Activated CD8-positive, alpha-beta T cell treated with anti-CD3 and anti-CD28 coated beads, Interleukin-2, amount 10 ng/mL, durations not matched to agents 7 days and 5 days (primary cell): ENCODE data around the gene GLCCI1. TPM values are rescaled to one million over a fixed set of nuclear protein-coding genes. Genes with fewer than 3 reads are reported as not detected.

ENCODE experiments used
- ATAC-seq: fragments of 150-1000 bp; cut with Tn5 transposase; one replicate; pipeline ENCODE4 v1.10.0; 2021; ENCODE audit warnings: moderate library complexity
- CTCF ChIA-PET: fragments of 350-600 bp; sonication (Branson Sonifier 250); formaldehyde crosslinking; loops from one replicate; lab custom pipeline; 2021; ENCODE audit warnings: antibody characterized with exemption; lab: Charles Lee
- POLR2A ChIA-PET: fragments of 350-600 bp; sonication (Branson Sonifier 250); formaldehyde crosslinking; loops from one replicate; lab custom pipeline; 2021; ENCODE audit warnings: antibody characterized with exemption; lab: Charles Lee
- DNase-seq: peaks from one replicate; pipeline ENCODE4 v3.0.0-alpha.2; 2020
- H3K27ac Mint-ChIP-seq: one replicate; pipeline ENCODE4 v1.8.0; 2021; ENCODE audit warnings: mild to moderate bottlenecking, mixed read lengths
- H3K27me3 Mint-ChIP-seq: one replicate; pipeline ENCODE4 v1.8.0; 2021; ENCODE audit warnings: low read depth, mixed read lengths
- H3K36me3 Mint-ChIP-seq: one replicate; pipeline ENCODE4 v1.8.0; 2021; ENCODE audit warnings: low read depth, mixed read lengths
- H3K4me1 Mint-ChIP-seq: one replicate; pipeline ENCODE4 v1.8.0; 2021; ENCODE audit warnings: low read depth, mixed read lengths
- H3K4me3 Mint-ChIP-seq: one replicate; pipeline ENCODE4 v1.8.0; 2021; ENCODE audit warnings: mild to moderate bottlenecking, mixed read lengths
- H3K9me3 Mint-ChIP-seq: one replicate; pipeline ENCODE4 v1.8.0; 2022; ENCODE audit warnings: mixed read lengths; ENCODE audit not compliant: insufficient read depth
- total RNA-seq, 2 experiments: library from RNA; stranded (reverse); gene quantifications; one replicate each; pipeline ENCODE4 v1.2.3, GENCODE V29; 2021

The GLCCI1 gene
- total RNA-seq, 2 experiments from 2014 or later: 17.5 to 17.7 TPM

DNA sequence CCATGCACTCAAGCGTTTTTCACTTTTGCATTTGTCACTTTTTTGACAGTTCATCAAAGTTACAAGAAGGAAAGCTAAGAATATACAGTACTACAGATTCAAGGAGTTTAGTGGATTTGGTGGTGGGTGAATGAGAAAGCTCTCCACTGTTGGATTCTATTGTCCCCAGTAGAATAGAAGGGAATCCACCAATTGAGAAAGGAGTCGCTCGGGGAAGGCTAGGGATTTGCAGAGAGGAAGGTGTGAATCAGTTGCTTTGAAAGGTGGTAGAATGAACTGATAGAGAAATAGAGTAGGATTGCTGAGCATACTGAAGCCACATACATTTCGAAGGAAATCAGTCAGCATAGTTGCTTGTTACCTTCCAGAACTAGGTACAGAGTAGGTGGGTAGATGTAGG, 33.7 kb upstream of the GLCCI1 start:
- Mint-ChIP-seq H3K4me3 (no peak overlapping the region), H3K4me1 (peaks cover 20% of the 10 kb centered on the region)
- POLR2A ChIA-PET: interaction anchor here (1.2 kb wide), 1 partner anchor 9 kb away, joined by 3 read pairs; no protein-coding TSS in a partner anchor

DNA sequence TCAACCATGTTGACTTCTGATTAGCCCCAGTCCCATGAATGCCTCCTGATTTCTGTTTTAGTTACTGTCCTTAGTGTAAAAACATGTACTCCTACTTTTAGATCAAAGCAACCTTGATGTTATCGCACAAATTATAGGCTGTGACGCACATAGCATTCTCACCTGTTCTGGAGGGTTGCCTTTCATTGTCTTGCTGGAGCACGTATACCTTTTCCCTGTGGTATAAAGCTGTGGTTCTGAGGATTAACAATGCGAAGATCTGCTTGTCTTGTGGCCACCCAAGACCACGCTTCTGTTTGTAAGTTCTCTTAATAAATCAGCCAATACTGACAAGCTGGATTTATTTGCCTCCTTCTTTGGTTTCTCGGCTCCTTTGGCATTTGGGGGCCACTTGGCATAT, 30.1 kb upstream of the GLCCI1 start:
- H3K27me3 Mint-ChIP-seq: peaks cover 4% of the 10 kb centered on the region
- CTCF ChIA-PET: no interaction called here
- no peak overlapping the region for H3K27ac Mint-ChIP-seq
- no peak for DNase-seq
- POLR2A ChIA-PET: no interaction called here
- H3K4me1 Mint-ChIP-seq: peaks cover 27% of the 10 kb centered on the region
- ATAC-seq: no peak
- no peak overlapping the region for H3K4me3 Mint-ChIP-seq
- no peaks in the 10 kb centered on the region for H3K9me3 Mint-ChIP-seq
- H3K36me3 Mint-ChIP-seq: no peaks in the 10 kb centered on the region

More for the DNA sequence above, 33.7 kb upstream of the GLCCI1 start:
- H3K9me3 Mint-ChIP-seq: no peaks in the 10 kb centered on the region
- no peak overlapping the region for H3K27ac Mint-ChIP-seq
- DNase-seq: no peak
- ATAC-seq: no peak
- CTCF ChIA-PET: interaction anchor here (1.4 kb wide), 1 partner anchor 170 kb away, joined by 4 read pairs; no protein-coding TSS in a partner anchor
- no peaks in the 10 kb centered on the region for H3K36me3 Mint-ChIP-seq
- H3K27me3 Mint-ChIP-seq: peaks cover 4% of the 10 kb centered on the region

- no peak for ATAC-seq
- no peaks in the 10 kb centered on the region for H3K9me3 Mint-ChIP-seq
These were observed 24.6 kb upstream of the GLCCI1 start for GRCh38 chr7:7943951-7944350.

DNA sequence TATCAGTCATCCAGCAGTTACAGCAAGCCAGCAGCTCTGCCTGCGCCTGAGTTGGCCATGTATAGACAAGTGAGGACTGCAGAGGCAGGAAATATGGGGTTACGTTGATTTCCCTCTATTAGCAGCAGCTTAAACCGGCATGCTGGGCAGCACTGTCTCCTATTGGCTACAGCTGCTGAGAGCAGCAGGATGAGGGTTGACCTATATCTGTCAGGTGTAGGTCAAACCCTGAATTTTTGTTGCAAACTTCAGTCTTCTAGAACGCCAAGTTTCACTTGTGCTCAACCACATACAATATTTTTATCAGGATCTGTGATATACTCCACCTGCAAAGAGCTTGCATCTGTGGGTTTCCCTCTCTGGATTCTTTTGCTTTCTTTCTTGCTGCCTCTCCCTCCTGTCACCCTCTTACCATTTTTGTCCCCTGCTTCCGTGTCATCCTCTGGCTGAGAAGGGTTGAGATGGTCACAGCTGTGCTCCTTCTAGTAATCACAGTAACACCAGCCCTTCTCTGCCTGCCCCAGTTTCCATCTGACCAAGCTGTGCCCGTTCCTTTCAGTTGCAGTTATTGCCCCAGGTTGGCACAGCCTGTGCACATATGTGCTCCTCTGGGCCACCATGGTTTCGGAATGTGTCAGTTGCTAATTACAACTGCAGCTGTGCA, 23.8 kb upstream of the GLCCI1 start:
- Mint-ChIP-seq H3K9me3 (no peaks in the 10 kb centered on the region), H3K4me1 (peaks cover 31% of the 10 kb centered on the region), H3K27me3 (no peaks in the 10 kb centered on the region), H3K27ac (peak overlapping the region; percentile 94), H3K36me3 (no peaks in the 10 kb centered on the region), H3K4me3 (peak overlapping the region; percentile 63)
- ChIA-PET POLR2A (interaction anchor here (0.6 to 2.2 kb wide), 7 partner anchors 9 to 303 kb away, joined by 3 to 15 read pairs (median 5); partner anchors contain the start of gene GLCCI1), CTCF (interaction anchor here (1.0 to 2.4 kb wide), 15 partner anchors 8 to 273 kb away, joined by 3 to 16 read pairs (median 4); partner anchors contain the start of gene GLCCI1)
- ATAC-seq (peak; percentile 95), DNase-seq (peak; percentile 76)

More at GRCh38 chr7:7943951-7944350, 24.6 kb upstream of the GLCCI1 start:
- Mint-ChIP-seq H3K36me3 (no peaks in the 10 kb centered on the region), H3K4me3 (peak overlapping the region; percentile 63), H3K4me1 (peaks cover 31% of the 10 kb centered on the region), H3K27ac (peak overlapping the region; percentile 94), H3K27me3 (peaks cover 4% of the 10 kb centered on the region)
- CTCF ChIA-PET: interaction anchor here (1.2 to 2.4 kb wide), 9 partner anchors 12 to 274 kb away, joined by 3 to 16 read pairs (median 5); partner anchors contain the start of gene GLCCI1
- POLR2A ChIA-PET: interaction anchor here (0.7 to 2.2 kb wide), 6 partner anchors 9 to 303 kb away, joined by 3 to 15 read pairs (median 8); partner anchors contain the start of gene GLCCI1
- DNase-seq: no peak

- ChIA-PET POLR2A (no interaction called here), CTCF (interaction anchor here (2.4 kb wide), 1 partner anchor 21 kb away, joined by 16 read pairs; the partner anchor contains the start of gene GLCCI1)
- no peak for DNase-seq
- Mint-ChIP-seq H3K9me3 (peaks cover 6% of the 10 kb centered on the region), H3K4me3 (no peak overlapping the region), H3K27ac (no peak overlapping the region), H3K4me1 (peaks cover 31% of the 10 kb centered on the region), H3K27me3 (no peaks in the 10 kb centered on the region), H3K36me3 (peaks cover 10% of the 10 kb centered on the region)
- ATAC-seq: no peak
These were observed 22.1 kb upstream of the GLCCI1 start for GRCh38 chr7:7946486-7946885.

DNA sequence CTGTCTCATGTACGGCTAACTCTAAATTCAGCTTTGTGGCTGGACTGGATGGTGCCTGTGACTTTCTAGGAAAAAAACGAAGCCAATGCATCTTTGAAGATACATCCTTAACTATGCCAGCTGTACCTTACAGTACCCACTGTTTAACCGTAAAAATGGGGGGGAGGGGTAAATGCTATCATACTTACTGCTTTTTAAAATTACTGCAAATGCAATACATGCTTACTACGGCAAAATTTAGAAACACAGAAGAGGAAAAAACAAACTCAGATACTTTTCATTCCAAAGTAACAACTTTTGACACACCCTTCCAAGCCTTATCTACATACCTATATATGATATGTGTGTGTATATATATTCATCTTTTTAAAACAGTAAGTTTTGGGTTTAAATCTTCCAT, 20.4 kb upstream of the GLCCI1 start:
- no peak overlapping the region for H3K27ac Mint-ChIP-seq
- no peak for ATAC-seq
- no peak overlapping the region for H3K4me3 Mint-ChIP-seq
- H3K27me3 Mint-ChIP-seq: no peaks in the 10 kb centered on the region
- ChIA-PET POLR2A (interaction anchor here (1.2 kb wide), 1 partner anchor 22 kb away, joined by 4 read pairs; no protein-coding TSS in a partner anchor), CTCF (no interaction called here)
- DNase-seq: no peak
- peaks cover 12% of the 10 kb centered on the region for H3K9me3 Mint-ChIP-seq
- H3K4me1 Mint-ChIP-seq: peaks cover 25% of the 10 kb centered on the region
- H3K36me3 Mint-ChIP-seq: peaks cover 17% of the 10 kb centered on the region

DNA sequence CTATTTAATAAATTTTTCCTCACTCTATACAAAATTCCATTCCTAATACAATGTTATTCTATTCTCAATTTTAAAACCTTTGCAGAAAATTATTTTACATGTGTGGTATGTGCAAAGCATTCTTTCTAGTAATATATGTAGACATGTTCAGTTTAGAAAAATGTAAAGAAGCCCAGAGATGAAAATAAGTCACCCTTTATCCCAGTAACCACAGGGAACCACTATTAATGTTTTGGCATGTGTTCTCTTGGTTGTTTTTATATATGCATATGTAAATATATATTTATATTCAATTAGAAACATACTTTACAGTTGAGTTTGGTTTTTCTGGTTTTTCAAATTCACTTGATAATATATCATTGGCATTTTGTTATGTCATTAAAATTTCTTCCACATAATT, 14.8 kb upstream of the GLCCI1 start:
- H3K4me3 Mint-ChIP-seq: no peak overlapping the region
- H3K36me3 Mint-ChIP-seq: peaks cover 17% of the 10 kb centered on the region
- H3K27ac Mint-ChIP-seq: no peak overlapping the region
- POLR2A ChIA-PET: interaction anchor here (0.8 to 1.9 kb wide), 4 partner anchors 9 to 768 kb away, joined by 3 to 10 read pairs (median 4); no protein-coding TSS in a partner anchor
- DNase-seq: no peak
- CTCF ChIA-PET: interaction anchor here (0.9 to 2.0 kb wide), 2 partner anchors 9 to 14 kb away, joined by 3 to 6 read pairs; partner anchors contain the start of gene GLCCI1
- ATAC-seq: no peak
- H3K4me1 Mint-ChIP-seq: no peaks in the 10 kb centered on the region
- H3K9me3 Mint-ChIP-seq: peaks cover 12% of the 10 kb centered on the region
- H3K27me3 Mint-ChIP-seq: no peaks in the 10 kb centered on the region

DNA sequence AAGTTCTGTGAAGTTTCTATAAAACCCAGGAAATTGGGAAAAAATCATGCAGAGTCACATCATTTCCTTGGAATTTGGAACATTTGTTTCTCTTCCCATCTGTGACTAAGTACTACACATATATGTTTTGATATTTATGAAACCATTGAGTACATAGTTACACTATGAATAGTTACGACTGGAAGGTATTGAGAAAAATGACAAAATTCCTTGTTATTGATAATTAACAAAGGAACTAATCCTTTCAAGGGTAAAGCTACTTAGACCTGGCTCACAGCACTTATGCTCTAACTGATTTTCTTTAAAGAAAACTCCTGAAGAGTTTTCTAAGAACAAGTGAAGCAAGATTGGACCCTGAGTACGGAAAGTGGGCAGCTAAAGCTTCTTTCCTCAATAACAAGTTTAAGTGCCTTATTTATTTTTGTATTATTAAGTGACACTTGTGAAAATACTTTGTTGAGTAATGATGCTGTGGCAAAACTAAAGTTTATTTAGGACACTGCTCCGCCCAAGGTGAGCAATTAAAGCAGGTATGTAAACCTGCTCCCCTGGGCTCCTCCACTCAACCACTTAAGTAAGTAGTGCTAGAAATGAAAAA, 12.0 kb upstream of the GLCCI1 start:
- ATAC-seq: no peak
- Mint-ChIP-seq H3K9me3 (peaks cover 5% of the 10 kb centered on the region), H3K27me3 (no peaks in the 10 kb centered on the region), H3K36me3 (peaks cover 5% of the 10 kb centered on the region), H3K4me3 (no peak overlapping the region), H3K27ac (no peak overlapping the region), H3K4me1 (no peaks in the 10 kb centered on the region)
- DNase-seq: no peak
- CTCF ChIA-PET: interaction anchor here (0.9 to 1.4 kb wide), 2 partner anchors 10 to 12 kb away, joined by 3 to 4 read pairs; no protein-coding TSS in a partner anchor
- POLR2A ChIA-PET: no interaction called here

DNA sequence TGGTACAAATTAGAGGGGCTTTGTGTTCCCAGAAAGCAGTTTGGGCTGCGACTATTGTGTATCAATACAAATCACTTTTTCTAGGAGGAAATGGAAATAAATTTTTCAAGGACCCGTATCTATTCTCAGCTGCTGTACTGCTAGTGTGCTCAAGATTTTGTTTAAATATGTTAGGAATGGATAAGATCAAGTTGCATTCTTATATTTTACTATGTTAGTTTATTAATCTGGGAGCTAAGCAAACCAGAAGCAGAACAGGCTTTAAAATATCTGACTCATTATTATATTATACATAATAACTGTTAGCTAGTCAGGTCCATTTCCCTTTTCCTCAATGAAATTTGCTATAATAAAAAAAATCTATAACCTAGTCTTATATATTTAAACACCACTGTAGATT, 11.1 kb upstream of the GLCCI1 start:
- DNase-seq: no peak
- ChIA-PET CTCF (interaction anchor here (1.1 kb wide), 1 partner anchor 10 kb away, joined by 3 read pairs; no protein-coding TSS in a partner anchor), POLR2A (interaction anchor here (0.6 kb wide), 1 partner anchor 8 kb away, joined by 3 read pairs; no protein-coding TSS in a partner anchor)
- Mint-ChIP-seq H3K9me3 (no peaks in the 10 kb centered on the region), H3K4me3 (no peak overlapping the region), H3K27me3 (no peaks in the 10 kb centered on the region), H3K36me3 (no peaks in the 10 kb centered on the region), H3K4me1 (no peaks in the 10 kb centered on the region), H3K27ac (no peak overlapping the region)
- ATAC-seq: no peak

DNA sequence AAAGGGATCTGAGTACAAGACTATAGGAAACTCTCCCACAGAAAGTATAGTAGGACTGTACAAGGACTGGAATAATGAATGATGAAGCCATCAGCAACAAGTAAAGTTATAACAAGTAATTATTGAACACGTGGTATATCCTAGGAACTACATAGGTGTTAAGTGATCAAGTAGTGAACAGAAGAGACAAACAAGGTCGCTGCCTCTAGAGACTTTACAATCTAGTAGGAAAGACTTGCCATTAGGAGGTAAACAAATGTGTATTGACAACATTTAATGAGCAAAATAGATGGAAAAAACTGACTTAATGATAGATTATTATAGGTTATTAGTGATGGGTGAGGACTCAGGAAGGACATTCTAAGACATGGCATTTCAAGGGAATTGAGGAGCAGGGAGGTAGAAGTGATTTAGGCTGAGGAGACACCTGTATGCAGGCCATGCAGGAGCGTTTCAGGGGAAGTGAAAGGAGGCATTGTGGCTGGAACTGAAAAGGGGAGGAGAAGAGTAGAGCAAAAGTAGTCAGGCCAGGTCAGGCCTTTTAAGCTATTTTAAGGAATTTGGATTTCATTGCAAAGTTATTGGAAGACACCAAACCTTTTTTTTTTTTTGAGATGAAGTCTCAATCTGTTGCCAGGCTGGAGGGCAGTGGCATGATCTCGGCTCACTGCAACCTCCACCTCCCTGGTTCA, 8.5 kb upstream of the GLCCI1 start:
- Mint-ChIP-seq H3K4me1 (peaks cover under 1% of the 10 kb centered on the region), H3K27me3 (no peaks in the 10 kb centered on the region), H3K36me3 (no peaks in the 10 kb centered on the region), H3K4me3 (no peak overlapping the region), H3K27ac (no peak overlapping the region), H3K9me3 (no peaks in the 10 kb centered on the region)
- DNase-seq (no peak), ATAC-seq (no peak)
- ChIA-PET CTCF (no interaction called here), POLR2A (interaction anchor here (0.6 kb wide), 1 partner anchor 17 kb away, joined by 5 read pairs; no protein-coding TSS in a partner anchor)

DNA sequence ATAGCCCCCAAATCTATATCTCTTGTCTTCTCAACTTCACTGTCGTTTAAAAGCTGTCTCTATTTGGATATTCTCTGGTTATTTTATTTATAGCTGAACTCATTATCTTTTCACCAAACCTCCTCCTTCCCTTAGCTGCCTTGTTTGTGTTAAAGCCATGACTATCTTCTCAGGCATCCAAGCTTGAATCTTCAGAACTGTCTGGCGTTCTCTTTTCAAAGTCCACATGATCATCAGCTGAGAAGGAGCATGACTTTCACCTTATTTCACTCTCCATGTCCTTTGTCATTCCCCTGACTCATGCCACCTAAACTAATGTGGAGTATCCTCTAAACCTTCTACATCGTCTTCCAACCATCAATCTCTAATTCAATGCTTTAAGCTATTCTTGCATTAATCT, 5.7 kb upstream of the GLCCI1 start:
- ATAC-seq: no peak
- ChIA-PET POLR2A (no interaction called here), CTCF (interaction anchor here (0.8 to 1.1 kb wide), 2 partner anchors 226 to 244 kb away, joined by 3 to 4 read pairs; no protein-coding TSS in a partner anchor)
- peaks cover 14% of the 10 kb centered on the region for H3K4me1 Mint-ChIP-seq
- H3K4me3 Mint-ChIP-seq: no peak overlapping the region
- no peaks in the 10 kb centered on the region for H3K9me3 Mint-ChIP-seq
- DNase-seq: no peak
- H3K36me3 Mint-ChIP-seq: no peaks in the 10 kb centered on the region
- no peaks in the 10 kb centered on the region for H3K27me3 Mint-ChIP-seq
- no peak overlapping the region for H3K27ac Mint-ChIP-seq
